HG02678 (cell line): ENCODE measurements around the gene ZNF846.
"Not testable (repeated sequence)": the region's sequence is repeated elsewhere in the genome, so short reads cannot be mapped to it uniquely, and the experiment has no call there.

ENCODE experiments used
- ATAC-seq: cut with Tn5 transposase; IDR thresholded peaks from one replicate; pipeline ENCODE4 v1.9.1; 2021; ENCODE audit warnings: mild to moderate bottlenecking, moderate library complexity; ENCODE audit not compliant: unreplicated experiment

Gene ZNF846

DNA sequence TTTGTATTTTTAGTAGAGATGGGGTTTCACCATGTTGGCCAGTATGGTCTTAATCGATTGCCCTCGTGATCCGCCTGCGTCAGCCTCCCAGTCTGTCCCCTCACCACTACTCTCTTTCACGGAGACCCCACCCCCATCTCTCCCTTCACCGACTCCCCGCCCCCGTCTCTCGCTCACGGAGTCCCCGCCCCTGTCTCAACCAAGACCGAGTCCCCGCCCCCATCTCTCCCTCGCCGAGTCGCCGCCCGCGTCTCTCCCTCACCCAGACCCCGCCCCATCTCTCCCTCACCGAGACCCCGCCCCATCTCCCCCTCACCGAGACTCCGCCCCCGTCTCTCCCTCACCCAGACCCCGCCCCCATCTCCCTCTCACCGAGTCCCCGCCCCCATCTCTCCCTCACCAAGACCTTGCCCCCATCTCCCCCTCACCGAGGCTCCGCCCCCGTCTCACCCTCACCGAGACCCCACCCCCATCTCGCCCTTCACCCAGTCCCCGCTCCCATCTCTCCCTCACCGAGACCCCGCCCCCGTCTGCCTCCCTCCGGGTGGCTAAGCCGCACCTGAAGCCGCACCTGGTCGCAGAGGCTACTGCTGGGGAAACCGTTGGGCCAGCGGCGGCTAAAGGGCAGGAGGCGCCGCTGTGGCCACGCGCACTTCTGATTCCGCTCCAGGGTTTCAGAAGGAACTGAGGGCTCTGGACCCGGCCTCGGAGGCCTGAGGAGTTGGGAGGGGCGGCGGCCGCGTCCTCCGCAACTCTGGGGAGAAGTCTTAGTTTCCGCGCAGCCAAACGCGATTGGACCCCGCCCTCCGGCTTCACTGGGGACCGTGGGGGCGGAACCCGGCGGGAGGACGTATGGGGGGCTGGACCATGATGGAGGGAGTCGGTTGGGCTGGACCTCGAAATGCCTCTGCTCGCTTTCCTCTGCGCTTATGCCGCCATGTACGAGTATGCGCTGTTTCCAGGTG is 17.1 kb upstream of the ZNF846 start:
- peak; percentile 76 for ATAC-seq

DNA sequence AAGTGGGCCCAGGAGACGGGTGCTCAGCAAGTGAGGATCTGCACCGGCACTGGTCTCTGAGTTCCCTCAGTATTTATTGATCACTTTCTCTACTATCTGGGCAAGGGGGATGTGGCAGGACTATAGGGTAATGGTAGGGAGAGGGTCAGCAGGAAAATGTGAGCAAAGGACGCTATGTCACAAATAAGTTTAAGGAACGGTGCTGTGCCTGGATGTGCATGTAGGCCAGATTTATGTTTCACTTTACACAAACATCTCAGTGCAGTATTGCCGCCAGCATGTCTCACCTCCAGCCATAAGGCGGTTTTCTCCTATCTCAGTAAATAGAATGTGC is 15.6 kb upstream of the ZNF846 start:
- not testable (repeated sequence) for ATAC-seq

DNA sequence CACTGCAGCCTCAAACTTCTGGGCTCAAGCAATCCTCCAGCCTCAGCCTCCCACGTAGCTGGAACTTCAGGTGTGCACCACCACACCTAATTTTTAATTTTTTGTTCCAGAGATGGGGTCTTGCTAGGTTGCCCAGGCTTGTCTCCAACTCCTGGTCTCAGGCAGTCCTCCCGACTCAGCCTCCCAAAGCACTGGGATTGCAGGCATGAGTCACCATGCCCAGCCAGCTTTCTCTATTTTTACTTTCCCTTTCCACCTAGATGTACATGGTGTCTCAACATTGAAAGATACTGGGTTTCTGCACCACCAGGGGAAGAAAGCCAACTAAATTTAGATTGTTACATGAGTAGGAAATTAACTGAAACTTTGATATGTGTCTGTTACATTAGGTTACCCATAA is 13.8 kb upstream of the ZNF846 start:
- no peak for ATAC-seq

DNA sequence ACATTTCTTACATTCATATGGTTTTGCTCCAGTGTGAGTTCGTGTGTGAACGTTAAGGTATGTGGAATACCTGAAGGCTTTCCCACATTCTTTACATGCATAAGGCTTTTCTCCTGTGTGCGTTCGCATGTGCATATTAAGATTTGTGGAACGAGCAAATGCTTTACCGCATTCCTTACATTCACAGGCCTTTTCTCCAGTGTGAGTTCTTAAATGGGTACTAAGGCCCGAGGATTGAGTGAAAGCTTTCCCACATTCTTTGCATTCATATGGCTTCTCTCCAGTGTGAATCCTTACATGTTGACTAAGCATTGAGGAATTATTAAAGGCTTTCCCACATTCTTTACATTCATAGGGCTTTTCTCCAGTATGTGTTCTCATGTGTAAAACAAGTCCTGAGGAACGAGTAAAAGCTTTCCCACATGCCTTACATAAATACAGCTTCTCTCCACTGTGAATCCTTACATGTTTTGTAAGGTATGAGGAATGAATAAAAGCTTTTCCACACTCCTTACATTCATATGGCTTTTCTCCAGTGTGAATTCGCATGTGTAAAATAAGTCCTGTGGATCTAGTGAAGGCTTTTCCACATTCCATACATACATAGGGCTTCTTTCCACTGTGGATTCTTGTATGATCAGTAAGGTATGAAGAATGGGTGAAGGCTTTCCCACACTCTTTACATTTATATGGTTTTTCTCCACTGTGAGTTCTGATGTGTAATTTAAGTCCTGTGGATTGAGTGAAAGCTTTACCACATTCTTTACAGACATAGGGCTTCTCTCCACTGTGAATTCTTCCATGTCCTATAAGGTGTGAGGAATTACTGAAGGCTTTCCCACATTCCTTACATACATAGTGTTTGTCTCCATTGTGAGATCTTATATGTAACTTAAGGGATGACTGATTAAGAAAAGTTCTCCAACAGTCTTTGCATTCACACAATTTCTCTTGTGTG is 10.7 kb downstream of the ZNF846 start:
- ATAC-seq, result no peak

DNA sequence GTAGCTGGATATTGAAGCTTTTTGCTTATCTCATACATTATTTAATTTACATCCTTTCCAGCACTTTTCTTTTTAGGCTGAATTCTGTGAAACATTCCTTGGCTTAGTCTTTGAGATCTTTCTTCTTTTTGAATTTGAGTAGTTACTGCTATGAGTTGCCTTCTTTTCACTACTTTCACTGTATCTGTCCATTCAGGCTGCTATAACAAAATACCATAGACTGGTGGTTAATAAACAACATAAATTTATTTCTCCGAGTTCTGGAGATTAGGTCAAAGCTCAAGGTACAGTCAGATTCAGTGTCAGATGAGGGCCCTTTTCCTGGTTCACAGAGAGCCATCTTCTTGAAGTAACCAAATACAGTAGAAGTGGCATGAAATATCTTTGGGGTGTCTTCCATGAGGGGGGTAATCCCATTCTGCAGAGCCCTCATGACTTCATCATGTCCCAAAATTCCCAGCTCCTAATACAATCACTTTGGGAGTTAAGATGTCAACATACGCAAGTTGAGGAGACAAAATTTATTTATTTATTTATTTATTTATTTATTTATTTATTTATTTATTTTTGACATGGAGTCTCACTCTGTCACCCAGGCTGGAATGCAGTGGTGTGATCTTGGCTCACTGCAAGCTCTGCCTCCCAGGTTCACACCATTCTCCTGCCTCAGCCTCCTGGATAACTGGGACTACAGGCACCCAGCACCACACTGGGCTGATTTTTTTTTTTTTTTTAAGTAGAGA is 15.7 kb downstream of the ZNF846 start:
- no peak for ATAC-seq

DNA sequence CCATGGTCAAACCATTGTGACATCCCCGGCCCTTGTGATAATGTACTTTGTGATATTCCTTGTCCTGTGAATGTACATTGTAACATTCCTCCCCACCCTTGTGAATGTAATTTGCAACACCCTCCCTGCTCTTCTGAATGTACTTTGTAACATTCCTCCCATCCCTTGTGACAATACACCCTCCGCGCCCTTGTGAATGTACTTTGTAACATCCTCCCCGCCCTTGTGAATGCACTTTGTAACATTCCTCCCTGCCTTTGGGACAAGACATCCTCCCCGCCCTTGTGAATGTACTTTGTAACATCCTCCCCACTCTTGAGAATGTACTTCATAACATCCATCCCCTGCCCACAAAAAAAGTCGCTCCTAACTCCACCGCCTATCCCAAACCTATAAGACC is 17.1 kb downstream of the ZNF846 start:
- no peak for ATAC-seq

DNA sequence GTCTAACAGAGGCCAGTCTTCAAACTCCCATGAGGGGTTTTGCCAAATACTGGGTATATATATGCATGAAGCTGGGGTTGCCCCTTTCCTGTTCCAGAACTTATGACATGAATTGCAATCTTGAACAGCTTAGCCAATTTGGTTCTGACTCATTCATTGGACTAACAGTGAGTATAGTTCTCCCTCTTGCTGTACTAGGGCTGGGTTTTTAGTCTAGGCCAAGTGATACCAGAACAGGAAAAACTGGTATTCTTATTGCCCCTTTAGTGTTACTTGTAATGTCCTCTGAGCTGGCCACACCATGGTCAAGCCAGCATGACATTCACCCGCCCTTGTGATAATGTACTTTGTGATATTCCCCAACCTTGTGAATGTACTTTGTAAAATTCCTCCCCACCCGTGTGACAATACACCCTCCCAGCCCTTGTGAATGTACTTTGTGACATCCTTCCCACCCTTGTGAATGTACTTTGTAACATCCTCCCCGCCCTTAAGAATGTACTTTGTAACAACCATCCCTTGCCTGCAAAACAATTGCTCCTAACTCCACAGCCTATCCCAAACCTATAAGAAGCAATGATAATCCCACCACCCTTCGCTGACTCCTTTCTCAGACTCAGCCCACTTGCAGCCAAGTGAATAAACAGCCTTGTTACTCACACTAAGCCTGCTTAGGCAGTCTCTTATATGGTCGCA is 26.9 kb downstream of the ZNF846 start:
- no peak for ATAC-seq

DNA sequence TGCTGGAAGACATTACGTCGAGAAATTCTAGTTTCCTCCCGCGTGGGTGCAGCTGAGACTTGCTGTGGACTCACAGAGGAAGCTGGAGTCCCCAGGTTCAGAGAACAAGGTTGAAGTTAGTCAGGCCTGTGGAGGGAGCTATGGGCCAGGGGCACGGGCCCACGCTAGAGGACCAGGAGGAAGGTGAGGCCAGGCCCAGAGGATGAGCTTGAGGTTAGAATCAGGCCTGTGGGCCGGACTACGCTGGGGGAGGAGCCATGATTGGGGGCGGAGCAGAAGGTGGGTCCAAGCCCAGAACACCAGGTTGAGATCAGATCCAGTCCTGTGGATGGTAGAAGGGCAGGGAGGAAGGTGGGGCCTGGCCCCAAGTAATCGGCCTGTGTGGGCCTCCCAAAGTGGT is 32.6 kb downstream of the ZNF846 start:
- ATAC-seq, result no peak

DNA sequence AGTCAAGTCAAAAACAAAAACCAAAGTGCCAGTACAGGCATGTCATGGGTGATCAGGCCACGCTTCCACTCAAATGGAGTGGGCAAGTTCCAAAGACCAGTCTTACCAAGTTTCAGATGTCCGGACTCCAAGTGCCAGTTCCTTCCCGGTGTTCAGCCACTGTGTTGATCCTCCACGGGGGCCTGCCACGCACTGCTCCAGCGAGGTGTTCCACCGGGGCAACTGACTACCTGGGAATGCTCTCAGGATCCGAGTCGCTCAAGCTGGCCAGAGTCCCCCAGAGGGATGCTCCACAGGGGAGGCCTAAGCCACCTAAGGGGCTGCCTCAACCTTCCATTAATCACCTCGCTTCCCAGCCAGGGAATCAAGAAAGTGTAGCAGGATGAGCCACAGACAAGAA is 38.5 kb downstream of the ZNF846 start:
- not testable (repeated sequence) for ATAC-seq

DNA sequence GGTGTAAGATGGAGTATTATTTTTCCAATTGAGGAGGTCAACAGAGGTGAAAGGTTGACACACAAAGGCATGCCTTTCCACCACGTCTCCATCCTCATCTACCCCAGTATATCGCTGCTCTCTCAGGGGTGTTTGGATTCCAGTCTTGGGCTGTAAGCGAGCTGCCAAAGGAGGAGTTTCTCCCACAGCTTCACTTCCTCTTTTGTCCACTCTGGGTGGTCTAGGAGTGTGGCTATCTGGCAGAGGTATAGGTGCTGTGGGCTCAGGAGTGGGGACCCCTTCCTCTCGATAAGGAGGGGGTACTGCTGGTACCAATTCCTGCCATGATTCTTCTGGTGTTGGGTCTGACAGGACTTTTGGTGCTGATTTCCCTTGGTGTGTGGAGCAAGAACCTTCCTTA is 39.4 kb downstream of the ZNF846 start:
- no peak for ATAC-seq

DNA sequence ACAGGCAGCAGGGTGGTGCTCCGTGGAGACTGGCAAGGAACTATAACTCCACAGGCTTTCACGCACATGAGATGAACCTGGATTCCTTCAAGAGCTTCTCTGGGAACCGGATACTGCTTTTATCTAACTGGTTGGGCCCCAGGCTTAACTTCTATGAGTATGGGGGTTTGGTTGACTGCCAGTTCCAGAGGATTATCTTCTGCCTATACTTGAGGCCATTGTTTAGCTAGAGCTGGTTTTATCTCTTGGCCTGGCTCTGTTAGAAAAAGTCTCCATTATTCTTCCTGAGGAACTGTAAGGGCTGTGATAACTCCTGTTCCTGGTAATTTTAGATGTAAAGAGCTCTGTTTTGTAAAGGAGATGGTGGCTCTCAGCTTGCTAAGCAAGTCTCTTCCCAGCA is 40.9 kb downstream of the ZNF846 start:
- ATAC-seq, result no peak

DNA sequence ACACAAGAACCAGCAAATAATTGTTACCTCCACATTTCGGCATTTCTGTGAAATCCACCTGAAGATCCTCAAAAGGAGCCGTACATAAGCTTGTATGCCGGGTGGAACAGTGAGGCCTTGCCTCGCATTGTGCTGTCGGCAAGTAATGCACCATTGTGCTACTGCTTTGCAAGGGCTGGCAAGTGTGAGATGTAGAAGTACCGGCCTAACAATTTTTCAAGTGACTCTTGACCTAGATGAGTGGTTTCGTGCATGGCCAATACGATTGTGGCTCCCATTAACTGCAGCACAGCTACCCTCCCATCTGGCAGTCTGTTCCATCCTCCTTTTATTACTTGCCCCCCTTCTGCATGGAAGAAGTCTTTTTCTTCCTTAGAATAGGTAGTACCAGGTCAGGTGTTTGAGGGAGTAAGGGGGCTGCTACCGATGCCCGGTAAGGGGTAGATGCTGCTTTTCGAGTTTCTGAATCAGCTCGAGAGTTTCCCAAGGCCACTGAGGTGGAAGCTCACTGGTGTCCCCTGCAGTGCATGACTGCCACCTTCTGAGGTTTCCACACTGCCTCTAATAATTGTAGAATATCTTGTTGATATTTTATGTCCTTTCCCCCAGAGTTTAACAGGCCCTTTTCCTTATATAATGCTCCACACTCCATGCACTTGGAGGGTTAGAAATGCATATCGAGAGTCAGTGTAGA is 42.9 kb downstream of the ZNF846 start:
- ATAC-seq, result not testable (repeated sequence)

DNA sequence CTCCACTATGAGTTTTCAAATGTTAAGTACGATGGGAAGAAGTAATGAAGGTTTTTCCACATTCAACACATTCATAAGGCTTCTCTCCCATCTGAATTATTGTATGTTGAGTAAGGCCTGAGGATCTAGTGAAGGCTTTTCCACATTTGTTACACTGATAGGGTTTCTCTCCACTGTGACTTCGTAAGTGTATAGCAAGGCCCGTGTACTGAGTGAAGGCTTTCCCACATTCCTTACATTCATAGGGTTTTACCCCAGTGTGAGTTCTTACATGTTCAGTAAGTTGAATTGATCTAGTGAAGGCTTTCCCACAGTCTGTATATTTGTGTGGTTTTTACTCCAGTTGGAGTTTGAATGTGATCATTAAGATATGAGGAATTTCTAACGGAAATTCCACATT is 44.4 kb downstream of the ZNF846 start:
- no peak for ATAC-seq

DNA sequence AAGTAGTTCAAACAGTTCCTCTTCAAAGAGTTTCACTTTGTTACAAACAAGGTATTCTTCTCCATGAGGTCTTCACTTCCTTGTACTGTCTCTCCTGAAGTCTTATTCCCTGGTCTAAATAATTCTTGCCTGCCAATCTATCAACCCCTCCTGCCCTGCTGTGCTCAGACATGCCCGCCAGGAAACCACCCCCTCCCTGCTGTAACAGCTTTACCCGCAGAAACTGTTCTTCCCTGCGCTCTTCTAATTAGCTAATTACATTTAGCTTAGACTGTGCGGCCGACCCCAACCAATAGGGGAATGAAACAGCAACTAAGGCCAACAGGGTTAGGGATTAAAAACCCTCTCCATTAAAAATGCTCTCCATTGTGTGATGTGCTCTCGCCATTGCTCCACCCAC is 46.7 kb downstream of the ZNF846 start:
- ATAC-seq, result no peak

DNA sequence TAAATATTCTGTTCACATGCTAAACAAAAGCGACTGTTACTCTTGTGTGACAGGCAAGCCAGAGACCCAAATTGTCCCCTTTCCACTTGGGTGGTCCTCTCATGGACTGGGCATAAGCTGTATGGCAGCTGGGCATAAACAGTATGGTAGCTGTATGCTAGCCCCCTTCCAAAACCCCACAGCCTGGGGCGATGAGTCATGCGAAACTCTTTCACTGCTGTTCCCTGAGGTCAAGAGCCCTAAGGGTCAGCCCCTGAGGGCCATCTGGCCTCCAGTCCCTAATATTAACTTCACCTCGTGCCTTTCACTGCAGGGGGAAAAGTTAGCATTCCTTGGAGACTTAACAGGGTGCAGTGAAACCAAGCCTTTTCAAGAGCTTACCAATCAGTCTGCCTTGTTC is 48.0 kb downstream of the ZNF846 start:
- no peak for ATAC-seq

DNA sequence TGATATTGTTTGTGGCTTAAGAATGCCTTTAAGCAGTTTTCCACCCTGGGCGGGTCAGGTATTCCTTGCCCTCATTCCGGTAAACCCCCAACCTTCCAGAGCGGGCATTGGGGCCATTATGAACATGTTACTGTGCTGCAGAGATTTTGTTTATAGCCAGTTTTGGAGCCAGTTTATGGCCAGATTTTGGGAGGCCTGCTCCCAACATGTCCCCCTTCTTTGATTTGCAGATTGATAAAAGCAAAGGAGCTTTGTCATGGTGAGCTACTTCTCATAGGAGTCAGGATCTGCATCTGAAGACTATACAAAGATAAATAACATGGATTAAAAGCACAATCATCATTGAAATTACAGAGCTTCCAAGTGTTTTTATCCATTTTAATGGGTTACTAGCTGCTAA is 56.7 kb downstream of the ZNF846 start:
- no peak for ATAC-seq

DNA sequence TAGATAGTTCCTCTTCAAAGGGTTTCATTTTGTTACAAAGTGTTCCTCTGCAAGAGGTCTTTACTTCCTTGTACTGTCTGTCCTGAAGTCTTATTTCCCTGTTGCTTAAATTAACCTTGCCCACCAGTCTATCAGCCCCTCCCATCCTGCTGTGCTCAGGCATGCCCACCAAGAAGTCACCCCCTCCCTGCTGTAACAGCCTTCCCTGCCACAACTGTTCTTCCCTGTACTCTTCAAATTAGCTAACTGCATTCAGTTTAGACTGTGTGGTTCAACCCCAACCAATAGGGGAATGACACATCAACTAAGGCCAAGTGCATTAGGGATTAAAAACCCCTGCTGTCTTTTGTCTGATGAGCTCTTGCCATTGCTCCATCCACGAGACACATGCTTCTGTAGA is 59.2 kb downstream of the ZNF846 start:
- ATAC-seq, result no peak

DNA sequence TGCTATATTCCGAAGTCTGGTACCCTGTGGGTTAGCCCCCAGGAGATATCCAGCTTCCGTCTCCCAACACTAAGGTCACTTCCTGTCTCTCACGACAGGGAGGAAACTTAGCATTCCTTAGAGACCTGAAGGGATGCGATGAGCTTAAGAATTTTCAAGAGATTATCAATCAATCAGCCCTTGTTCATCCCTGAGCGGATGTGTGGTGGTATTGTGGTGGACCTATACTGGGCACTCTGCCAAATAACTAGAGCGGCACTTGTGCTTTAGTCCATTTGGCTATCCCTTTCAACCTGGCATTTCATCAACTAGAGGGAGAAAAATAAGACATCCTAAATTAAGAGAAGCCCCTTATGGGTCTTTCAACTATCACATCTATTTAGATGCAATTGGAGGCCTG is 62.7 kb downstream of the ZNF846 start:
- ATAC-seq, result no peak

DNA sequence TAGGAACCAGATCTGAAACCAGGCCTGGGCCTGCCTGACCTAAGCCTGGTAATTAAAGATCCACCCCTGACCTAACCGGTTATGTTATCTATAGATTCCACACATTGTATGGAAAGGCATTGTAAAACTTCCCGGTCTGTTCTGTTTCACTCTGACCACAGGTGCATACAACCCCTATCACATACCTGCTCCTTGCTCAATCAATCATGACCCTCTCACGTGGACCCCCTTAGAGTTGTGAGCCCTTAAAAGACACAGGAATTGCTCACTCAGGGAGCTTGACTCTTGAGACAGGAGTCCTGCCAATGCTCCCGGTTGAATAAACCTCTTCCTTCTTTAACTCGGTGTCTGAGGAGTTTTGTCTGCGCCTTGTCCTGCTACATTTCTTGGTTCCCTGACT is 66.4 kb downstream of the ZNF846 start:
- ATAC-seq, result no peak
